ENCODE data around the gene LEMD2. TPM values are rescaled to one million over a fixed set of nuclear protein-coding genes. Genes with fewer than 3 reads are reported as not detected.
A peak's percentile ranks its signal among the peaks of the same experiment; 100 is the strongest.

Gene LEMD2
- polyA plus RNA-seq, 3 donors = 11.4 to 59.5 (median 13.8) TPM

DNA sequence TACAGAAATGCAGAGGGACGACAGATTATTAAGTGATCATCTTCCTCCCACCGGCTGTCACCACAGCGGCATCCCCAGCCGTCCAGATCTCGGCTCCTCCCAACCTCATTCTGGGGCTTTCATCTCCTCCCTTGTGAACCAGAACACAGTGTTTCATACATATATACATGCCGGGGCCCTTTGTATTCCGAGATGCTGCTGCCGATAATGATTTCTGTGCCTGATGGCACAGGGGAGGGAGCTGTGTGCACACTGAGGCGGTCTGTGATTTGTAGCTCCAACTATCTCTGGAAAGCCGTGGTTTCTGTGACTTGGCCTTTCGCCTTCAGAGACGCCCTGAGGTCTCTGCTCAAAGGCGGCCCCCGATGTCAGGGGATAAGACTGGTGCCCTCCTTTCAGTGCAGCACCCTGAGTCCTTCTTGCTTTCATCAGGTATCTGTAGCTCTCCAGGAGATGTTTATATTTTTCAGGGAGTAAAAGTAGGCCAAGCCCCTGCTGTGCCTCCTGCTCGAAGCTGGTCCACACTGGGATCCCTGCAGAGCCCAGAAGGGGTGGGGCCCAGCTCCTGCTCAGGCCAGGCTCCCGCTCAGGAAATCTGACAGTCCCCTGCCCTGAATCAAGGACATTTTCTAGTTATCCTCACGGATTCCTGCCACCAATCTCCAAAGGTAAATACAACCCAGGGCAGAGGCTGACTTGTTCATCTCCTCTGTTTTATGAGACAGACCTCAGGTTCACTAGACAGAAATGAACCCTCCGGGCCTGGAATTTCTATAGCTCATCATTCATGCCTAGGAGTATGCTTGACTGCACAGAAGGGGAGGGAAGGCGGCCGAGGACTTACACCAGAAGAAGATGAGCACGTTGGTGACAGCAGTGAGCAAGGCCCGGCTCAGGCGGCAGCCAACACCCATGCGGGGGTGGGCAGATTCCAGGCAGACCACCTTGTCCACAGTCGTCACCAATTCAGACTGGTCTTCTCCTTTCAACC lies 11.2 kb downstream of the LEMD2 start:
- peaks cover 96 to 99% of the 10 kb centered on the region in 2 donors for H3K36me3 ChIP-seq (replicated peaks in 1 of 2; ENCODE audit: control insufficient read depth in 1 of 2, insufficient read depth in 2 of 2, low read length in 2 of 2)
- WGBS (ENCODE audit: insufficient coverage) = 97% methylated on average over 22 of the region's 25 CpGs
- no peaks in the 10 kb centered on the region for H3K9me3 Mint-ChIP-seq
- TF ChIP-seq, protein P1, sequence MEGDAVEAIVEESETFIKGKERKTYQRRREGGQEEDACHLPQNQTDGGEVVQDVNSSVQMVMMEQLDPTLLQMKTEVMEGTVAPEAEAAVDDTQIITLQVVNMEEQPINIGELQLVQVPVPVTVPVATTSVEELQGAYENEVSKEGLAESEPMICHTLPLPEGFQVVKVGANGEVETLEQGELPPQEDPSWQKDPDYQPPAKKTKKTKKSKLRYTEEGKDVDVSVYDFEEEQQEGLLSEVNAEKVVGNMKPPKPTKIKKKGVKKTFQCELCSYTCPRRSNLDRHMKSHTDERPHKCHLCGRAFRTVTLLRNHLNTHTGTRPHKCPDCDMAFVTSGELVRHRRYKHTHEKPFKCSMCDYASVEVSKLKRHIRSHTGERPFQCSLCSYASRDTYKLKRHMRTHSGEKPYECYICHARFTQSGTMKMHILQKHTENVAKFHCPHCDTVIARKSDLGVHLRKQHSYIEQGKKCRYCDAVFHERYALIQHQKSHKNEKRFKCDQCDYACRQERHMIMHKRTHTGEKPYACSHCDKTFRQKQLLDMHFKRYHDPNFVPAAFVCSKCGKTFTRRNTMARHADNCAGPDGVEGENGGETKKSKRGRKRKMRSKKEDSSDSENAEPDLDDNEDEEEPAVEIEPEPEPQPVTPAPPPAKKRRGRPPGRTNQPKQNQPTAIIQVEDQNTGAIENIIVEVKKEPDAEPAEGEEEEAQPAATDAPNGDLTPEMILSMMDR (IDR thresholded peaks at IDR 0.05) = no peak
- no peak overlapping the region for H3K4me3 ChIP-seq (replicated peaks in 1 of 3; ENCODE audit: low read depth in 2 of 3, low read length in 3 of 3)
- H2AFZ ChIP-seq (ENCODE audit: insufficient read depth, low read depth, low read length, poor library complexity, severe bottlenecking) = no peak overlapping the region
- H3K36me3 Mint-ChIP-seq = peaks cover 96 to 98% of the 10 kb centered on the region in 2 donors
- no peaks in the 10 kb centered on the region for H3K4me1 ChIP-seq (ENCODE audit: control insufficient read depth in 1 of 2, insufficient read depth in 2 of 2, low read length in 2 of 2)
- peak overlapping the region in 2 of 7 donors; percentile 52 to 65 for H3K27ac Mint-ChIP-seq
- H3K9ac ChIP-seq (ENCODE audit: insufficient read depth, low read length, poor library complexity, severe bottlenecking) = no peak overlapping the region
- H3K27me3 Mint-ChIP-seq (ENCODE audit: low read depth in 3 of 3) = peaks cover 0 to 2% (median 0%) of the 10 kb centered on the region in 3 donors
- peaks cover 66% of the 10 kb centered on the region for H4K20me1 ChIP-seq (ENCODE audit: insufficient read depth, low read length)
- H3K4me2 ChIP-seq (replicated peaks; ENCODE audit: extremely low read depth, low read length, poor library complexity, severe bottlenecking) = no peak overlapping the region
- no peak for DNase-seq
- H3K27ac ChIP-seq (ENCODE audit: low read depth in 1 of 2, low read length in 2 of 2) = no peak overlapping the region
- no peaks in the 10 kb centered on the region for H3K27me3 ChIP-seq (ENCODE audit: control insufficient read depth in 2 of 2, insufficient read depth in 2 of 2, low read length in 2 of 2)
- H3K4me1 Mint-ChIP-seq = no peaks in the 10 kb centered on the region
- H3K4me3 Mint-ChIP-seq = no peak overlapping the region
- intact Hi-C loops (cut with micrococcal nuclease) = loop anchor here (5.0 to 10.0 kb wide), 2 partner anchors 40 to 377 kb away; no protein-coding TSS in a partner anchor
- no peaks in the 10 kb centered on the region for H3K9me3 ChIP-seq (replicated peaks in 1 of 2; ENCODE audit: control insufficient read depth in 1 of 2, insufficient read depth in 1 of 2, low read length in 2 of 2)
- H3K79me2 ChIP-seq (ENCODE audit: insufficient read depth, low read length) = peaks cover 3% of the 10 kb centered on the region

DNA sequence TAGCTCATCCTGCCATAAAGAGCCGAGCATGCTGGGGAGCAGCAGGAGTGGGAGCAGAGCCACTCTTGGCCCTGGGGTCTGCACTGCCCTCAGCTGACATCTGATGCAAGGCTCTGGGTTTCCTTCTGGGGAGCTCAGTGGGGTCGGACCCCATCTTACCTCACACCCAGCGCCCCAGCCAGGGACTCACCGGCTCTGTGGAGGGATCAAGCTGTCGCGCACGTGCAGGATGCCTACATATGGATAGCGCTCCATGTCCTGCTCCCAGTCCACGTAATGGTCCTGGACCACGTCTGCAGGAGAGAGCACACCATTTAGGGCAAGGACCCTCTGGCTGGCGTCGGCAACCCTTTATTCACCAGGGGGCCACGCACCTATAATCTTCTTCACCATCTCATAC lies 12.2 kb downstream of the LEMD2 start:
- Mint-ChIP-seq H3K4me1 (peaks cover 5% of the 10 kb centered on the region), H3K27me3 (ENCODE audit: low read depth in 3 of 3) (peaks cover 0 to 2% (median 0%) of the 10 kb centered on the region in 3 donors), H3K27ac (peak overlapping the region in 1 of 7 donors; percentile 46), H3K9me3 (no peaks in the 10 kb centered on the region), H3K4me3 (no peak overlapping the region), H3K36me3 (peaks cover 94 to 98% of the 10 kb centered on the region in 2 donors)
- Histone ChIP-seq H3K4me1 (ENCODE audit: control insufficient read depth in 1 of 2, insufficient read depth in 2 of 2, low read length in 2 of 2) (peaks cover 0 to 1% of the 10 kb centered on the region in 2 donors), H3K79me2 (ENCODE audit: insufficient read depth, low read length) (no peaks in the 10 kb centered on the region), H3K9me3 (replicated peaks in 1 of 2; ENCODE audit: control insufficient read depth in 1 of 2, insufficient read depth in 1 of 2, low read length in 2 of 2) (no peaks in the 10 kb centered on the region), H3K36me3 (replicated peaks in 1 of 2; ENCODE audit: control insufficient read depth in 1 of 2, insufficient read depth in 2 of 2, low read length in 2 of 2) (peaks cover 91 to 99% of the 10 kb centered on the region in 2 donors), H3K9ac (ENCODE audit: insufficient read depth, low read length, poor library complexity, severe bottlenecking) (no peak overlapping the region), H3K27ac (ENCODE audit: low read depth in 1 of 2, low read length in 2 of 2) (no peak overlapping the region), H3K27me3 (ENCODE audit: control insufficient read depth in 2 of 2, insufficient read depth in 2 of 2, low read length in 2 of 2) (no peaks in the 10 kb centered on the region), H3K4me2 (replicated peaks; ENCODE audit: extremely low read depth, low read length, poor library complexity, severe bottlenecking) (no peak overlapping the region), H3K4me3 (replicated peaks in 1 of 3; ENCODE audit: low read depth in 2 of 3, low read length in 3 of 3) (no peak overlapping the region), H2AFZ (ENCODE audit: insufficient read depth, low read depth, low read length, poor library complexity, severe bottlenecking) (no peak overlapping the region), H4K20me1 (ENCODE audit: insufficient read depth, low read length) (peaks cover 66% of the 10 kb centered on the region)
- over 99% methylated on average over 13 of the region's 13 CpGs for WGBS (ENCODE audit: insufficient coverage)
- TF ChIP-seq, protein P1 (IDR thresholded peaks at IDR 0.05) = no peak
- intact Hi-C loops (cut with micrococcal nuclease) = loop anchor here (5.0 to 10.0 kb wide), 2 partner anchors 41 to 378 kb away; no protein-coding TSS in a partner anchor
- no peak for DNase-seq

Measured in CD14-positive monocyte (primary cell).